HG02610 (cell line): ENCODE results near the gene WWP2.
"Not testable (repeated sequence)": the region's sequence is repeated elsewhere in the genome, so short reads cannot be mapped to it uniquely, and the experiment has no call there.

Experiments used
- ATAC-seq: cut with Tn5 transposase; IDR thresholded peaks from one replicate; pipeline ENCODE4 v1.9.1; 2021; ENCODE audit warnings: mild to moderate bottlenecking, moderate library complexity; ENCODE audit not compliant: unreplicated experiment

WWP2 gene

DNA sequence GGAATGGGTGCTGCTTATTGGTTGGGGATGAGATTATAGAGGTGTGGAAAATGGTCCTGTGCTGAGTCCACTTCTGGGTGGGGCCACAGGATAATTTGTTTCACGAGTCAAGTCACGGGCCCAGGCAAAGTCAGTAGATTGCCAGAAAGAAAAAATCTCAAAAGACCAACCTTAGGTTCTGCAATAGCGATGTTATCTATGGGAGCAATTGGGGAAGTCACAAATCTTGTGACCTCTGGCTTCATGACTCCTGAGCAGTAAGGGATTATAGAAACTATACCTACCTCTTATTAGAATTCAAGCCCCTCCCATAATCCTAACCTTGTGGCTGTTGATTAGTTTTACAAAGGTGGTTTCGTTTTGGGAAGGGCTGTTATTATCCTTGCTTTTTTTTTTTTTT, 31.4 kb downstream of the WWP2 start:
- no peak for ATAC-seq

- no peak for ATAC-seq
Observed at GRCh38 chr16:69794486-69794885, 32.4 kb downstream of the WWP2 start.

GRCh38 chr16:69796285-69797118, 34.4 kb downstream of the WWP2 start:
- ATAC-seq: no peak

DNA sequence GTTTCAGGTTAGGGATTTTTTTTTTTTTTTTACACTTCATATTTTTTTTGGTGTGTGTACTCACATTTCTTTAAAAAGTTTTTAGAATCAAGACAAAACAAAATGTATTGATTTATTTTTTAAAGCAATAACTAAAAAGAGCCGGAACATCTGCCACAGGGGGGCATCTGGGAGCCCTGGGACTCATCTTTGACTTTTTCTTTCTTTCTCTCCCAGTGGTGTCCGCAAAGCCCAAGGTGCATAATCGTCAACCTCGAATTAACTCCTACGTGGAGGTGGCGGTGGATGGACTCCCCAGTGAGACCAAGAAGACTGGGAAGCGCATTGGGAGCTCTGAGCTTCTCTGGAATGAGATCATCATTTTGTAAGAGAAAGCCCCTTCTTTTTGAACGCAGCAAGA, 36.3 kb downstream of the WWP2 start:
- no peak for ATAC-seq

DNA sequence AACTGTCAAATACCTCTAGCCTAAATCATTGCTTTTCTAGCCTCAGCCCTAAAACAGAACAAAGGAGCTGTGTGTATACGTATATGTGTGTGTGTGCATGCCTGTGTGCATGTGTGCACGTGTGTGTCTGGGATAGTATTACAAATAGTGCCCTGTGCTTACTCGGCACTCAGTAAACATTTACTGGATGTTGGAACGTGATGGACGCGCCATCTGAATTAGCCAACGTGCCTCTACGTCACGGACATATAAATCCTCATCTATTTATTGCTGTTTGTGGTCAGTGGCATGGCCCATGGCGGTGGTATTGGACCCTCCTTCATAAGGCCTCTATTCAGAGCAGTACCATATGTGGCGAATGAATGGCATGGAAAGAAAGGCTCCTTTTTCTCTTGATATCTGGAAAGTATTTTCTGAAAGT, 37.5 kb downstream of the WWP2 start:
- no peak for ATAC-seq

DNA sequence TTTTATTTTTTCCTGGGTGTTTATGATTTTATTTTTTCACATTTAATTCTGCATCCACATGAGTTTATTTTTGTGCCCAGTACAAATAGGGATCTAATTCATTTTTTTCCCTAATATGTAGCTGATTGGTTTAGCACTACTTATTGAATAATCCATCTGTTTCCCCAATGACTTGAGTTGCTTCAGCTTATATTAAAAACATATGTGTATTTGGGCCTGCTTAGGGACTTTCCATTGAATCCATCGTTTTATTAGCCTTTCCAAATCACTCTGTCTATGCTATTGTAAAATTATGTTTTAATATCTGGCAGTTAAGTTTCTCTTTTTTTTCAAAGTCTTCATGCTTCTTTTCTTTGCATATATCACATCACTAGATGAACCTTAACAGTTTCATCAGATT, 42.2 kb downstream of the WWP2 start:
- no peak for ATAC-seq

DNA sequence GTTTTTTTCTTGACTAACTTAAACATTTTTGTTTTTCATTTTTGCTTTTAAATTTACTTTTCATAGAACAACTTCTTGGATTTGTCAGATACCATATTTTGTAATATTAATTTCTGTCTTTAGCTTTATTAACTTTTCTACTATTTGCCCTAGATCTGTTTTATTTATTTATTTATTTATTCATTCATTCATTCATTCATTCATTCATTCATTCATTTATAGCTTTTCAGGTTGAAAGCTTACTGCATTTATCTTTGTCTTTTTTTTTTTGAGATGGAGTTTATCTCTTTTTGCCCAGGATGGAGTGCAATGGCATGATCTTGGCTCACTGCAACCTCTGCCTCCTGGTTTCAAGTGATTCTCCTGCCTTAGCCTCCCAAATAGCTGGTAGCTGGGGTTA, 44.6 kb downstream of the WWP2 start:
- not testable (repeated sequence) for ATAC-seq

- ATAC-seq: no peak
Observed at GRCh38 chr16:69812688-69813014, 50.5 kb downstream of the WWP2 start.

- ATAC-seq: no peak
Observed at GRCh38 chr16:69814078-69814477, 51.9 kb downstream of the WWP2 start.

DNA sequence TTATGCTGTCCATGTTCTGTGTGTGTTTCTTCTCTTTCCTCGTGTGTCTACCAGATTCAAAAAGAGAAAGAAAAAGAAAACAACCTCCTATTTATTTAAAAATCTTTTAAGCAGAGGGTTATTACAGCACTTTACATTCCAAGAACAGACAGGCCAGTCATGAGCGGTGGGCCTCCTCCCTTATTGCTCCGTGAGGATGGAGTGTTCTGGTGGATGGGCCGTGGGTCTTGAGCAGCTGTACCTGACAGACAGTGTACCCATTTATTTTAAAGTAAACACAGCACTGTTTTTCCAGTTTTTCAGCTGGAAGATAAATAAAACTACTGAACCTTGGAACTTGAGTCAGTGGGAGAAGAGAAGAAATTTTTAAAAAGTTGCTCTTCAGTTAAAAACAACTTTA, 52.4 kb downstream of the WWP2 start:
- ATAC-seq: no peak

DNA sequence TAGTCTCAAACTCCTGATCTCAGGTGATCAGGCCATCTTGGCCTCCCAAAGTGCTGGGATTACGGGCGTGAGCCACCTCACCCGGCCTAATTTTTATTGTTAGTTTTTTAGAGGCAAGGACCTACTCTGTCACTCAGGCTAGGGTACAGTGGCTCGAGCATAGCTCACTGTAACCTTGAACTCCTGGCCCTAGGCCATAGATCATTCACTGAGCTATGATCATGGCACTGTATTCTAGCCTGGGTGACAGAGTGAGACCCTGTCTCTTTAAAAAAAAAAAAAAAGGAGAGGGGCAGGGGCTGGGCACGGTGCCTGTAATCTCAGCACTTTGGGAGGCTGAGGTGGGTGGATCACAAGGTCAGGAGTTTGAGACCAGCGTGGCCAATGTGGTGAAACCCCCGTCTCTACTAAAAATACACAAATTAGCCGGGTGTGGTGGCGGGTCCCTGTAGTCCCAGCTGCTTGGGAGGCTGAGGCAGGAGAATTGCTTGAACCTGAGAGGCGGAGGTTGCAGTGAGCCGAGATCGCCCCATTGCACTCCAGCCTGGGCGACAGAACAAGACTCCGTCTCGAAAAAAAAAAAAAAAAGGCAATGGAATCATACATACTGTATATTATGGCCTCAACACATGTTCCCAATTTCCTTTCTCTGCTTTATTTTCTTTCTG, 53.2 kb downstream of the WWP2 start:
- not testable (repeated sequence) for ATAC-seq

GRCh38 chr16:69816996-69817395, 54.9 kb downstream of the WWP2 start:
- no peak for ATAC-seq

DNA sequence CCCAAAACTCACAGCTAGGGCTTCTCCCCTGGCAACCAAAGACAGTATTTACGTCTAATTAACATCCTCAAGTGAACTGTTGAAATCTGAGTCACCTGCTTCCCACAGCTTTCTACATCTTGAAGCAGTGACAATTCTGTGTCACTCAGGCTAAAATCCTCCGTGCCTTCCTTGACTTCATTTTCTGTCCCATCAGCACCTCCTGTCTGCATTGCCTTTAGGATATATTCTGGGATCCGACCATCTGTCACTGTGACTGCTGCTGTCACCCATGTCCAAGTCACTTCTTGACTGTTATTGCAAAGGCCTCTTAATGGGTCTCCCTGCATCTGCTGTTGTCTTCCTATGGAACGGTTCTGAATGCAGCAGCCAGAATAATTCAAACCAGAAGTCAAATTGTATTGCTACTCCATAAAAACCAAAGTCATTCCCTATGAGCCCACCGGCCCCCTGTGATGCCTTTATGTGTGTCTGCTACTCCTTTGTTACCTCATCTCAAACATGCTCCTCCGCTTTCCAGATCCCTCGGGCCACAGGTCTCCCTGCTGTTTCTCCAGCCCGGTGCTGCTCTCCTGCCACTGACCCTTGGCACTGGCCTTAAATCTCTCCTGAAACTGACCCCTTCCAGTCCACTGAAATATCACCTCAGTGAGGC, 56.9 kb downstream of the WWP2 start:
- ATAC-seq: no peak

- ATAC-seq: no peak
Observed at GRCh38 chr16:69820926-69821541, 58.9 kb downstream of the WWP2 start.

DNA sequence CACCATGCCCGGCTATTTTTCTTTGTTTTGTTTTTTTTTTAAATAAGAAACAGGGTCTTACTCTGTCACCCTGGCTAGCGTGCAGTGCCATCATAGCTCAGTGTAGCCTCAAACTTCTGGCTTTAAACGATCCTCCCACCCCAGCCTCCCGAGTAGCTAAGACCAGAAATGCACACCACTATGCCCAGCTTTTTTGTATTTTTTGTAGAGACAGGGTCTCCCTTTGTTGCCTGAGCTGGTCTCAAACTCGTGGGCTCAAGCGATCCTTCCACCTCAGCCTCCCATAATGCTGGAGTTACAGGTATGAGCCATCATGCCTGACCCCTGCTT, 59.7 kb downstream of the WWP2 start:
- ATAC-seq: no peak

- ATAC-seq: no peak
Observed at GRCh38 chr16:69822174-69822935, 60.2 kb downstream of the WWP2 start.

- peak; percentile 92 for ATAC-seq
Observed at GRCh38 chr16:69823831-69824563, 61.9 kb downstream of the WWP2 start.

DNA sequence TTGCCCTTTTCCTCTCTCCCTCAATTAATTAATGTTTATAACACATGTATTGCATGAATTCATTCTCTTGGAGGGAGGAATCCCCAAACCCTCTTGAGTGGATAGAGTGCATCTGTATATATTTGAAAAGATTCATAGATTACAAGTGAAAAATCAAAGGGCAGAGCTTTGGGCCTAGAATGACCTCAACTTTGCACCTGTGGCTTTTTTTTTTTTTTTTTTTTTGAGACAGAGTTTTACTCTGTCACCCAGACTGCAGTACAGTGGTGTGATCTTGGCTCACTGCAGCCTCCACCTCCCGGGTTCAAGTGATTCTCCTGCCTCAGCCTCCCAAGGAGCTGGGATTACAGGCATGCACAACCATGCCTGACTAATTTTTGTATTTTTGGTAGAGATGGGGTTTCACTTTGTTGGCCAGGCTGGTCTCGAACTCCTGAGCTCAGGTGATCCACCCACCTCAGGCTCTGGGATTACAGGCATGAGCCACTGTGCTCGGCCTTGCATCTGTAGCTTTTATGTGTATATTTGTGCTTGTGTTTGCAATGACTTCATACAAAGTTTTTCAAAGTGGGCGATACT, 62.5 kb downstream of the WWP2 start:
- not testable (repeated sequence) for ATAC-seq

DNA sequence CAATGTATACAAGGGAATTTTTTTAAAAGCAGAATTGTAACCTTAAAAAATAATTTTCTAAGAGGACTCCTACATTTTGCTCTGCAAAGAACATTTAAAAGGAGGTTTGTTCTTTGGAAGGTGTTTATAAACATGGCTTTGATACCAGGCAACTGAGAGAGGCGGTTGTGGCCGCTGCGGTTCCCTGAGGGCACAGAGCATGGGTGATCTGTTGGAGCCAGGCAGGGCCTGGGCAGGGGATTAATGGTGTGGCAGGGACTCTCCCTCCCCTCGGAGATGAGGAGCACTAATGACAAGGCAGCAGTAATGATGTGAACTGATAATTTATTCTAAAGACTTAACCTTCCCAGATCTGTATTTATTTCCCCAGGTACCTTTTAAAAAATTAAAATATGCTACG, 65.4 kb downstream of the WWP2 start:
- no peak for ATAC-seq

DNA sequence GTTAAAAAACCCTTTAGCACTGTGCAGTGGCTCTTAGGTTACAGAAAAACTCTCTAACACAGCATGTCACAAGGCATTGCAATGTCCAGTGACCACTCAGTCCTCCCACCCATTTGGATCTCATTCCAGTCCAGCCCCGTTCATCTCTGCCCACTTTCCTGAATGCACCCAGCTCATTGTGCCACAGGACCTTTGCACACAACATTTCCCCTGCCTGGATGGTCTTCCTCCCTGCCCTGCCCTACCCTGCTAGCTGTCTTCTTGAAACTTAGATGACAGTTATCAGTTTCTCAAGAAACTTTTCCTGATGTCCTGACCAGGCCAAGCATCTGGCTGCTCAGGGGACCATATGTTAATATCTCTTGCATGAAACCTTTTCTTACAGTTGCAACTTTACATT, 67.2 kb downstream of the WWP2 start:
- ATAC-seq: no peak
